Stomach (tissue), 4 donors: ENCODE measurements around the gene USP9X.

ENCODE experiments used
- CTCF ChIP-seq, 7 experiments: fragments of 450-650 bp in 4 of 7; fragments of 200-600 bp in 3 of 7; sonication (generic) in 3 of 7; IDR thresholded peaks; one replicate each; pipeline ENCODE4 v1.5.1; 2016 to 2019; ENCODE audit warnings: antibody characterized with exemption in 7 of 7, control low read depth in 2 of 7, mild to moderate bottlenecking in 1 of 7
- EP300 ChIP-seq: sonication (generic); formaldehyde crosslinking; IDR thresholded peaks from one replicate; pipeline ENCODE4 v1.6.1; 2017; ENCODE audit warnings: antibody characterized with exemption
- POLR2A ChIP-seq, 4 donors: fragments of 450-650 bp; IDR thresholded peaks; one replicate each; pipeline ENCODE4 v1.6.1; 2016; ENCODE audit warnings: antibody characterized with exemption in 4 of 4, control low read depth in 2 of 4, mild to moderate bottlenecking in 1 of 4, moderate library complexity in 1 of 4
- POLR2AphosphoS5 ChIP-seq, 3 donors: sonication (generic); formaldehyde crosslinking; IDR thresholded peaks; one replicate each; pipeline ENCODE4 v1.6.1; 2016; ENCODE audit warnings: antibody characterized with exemption in 3 of 3

DNA sequence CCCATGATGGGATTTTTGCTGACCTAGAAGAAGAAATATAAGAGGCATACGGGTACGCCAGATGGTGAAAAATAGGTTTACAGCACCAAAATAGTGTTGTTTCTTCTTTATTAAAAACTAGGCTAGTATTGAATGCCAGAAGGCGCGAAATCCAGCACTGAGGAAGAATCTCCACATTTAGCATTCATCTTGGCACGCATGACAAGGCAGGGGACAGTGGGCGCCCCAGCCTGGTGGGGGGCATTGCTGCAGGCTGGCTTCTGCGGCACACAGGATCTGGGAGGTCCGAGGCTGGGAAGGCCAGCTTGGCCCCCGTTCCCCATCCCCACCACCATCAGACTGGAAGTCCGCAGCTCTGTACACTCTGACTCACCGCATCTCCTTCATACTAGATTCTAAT is 173.0 kb downstream of the USP9X start:
- no peak for TF ChIP-seq CTCF (IDR thresholded peaks at IDR 0.05)
- TF ChIP-seq EP300: no peak
- TF ChIP-seq POLR2A (IDR thresholded peaks at IDR 0.05): no peak
- no peak for TF ChIP-seq POLR2AphosphoS5 (IDR thresholded peaks at IDR 0.05)
